ENCODE data around the gene TNFAIP8L3.

TNFAIP8L3 gene

DNA sequence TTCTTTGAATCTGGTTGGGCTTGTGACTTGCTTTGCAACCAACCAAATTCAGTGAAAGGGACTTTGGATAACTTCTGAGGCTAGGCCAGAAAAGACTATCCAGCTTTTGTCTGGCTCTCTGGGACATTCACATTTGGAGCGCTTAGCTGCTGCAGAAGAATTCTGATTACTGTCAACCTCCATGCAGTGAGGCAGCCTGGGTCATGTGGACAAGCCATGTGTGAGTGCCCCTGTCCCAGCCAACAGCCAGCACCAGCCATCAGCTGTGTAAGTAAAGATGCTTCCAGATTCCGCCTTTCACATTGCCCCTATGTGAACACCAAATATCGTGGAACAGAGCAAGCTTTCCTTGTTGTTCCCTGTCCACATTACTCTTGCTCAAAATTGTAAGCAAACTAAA, 12.9 kb upstream of the TNFAIP8L3 start:
- no peak for ATAC-seq
- no peak for TF ChIP-seq TSHZ2 (CRISPR knock-in tag; IDR thresholded peaks at IDR 0.05)
- no peak for TF ChIP-seq GLIS3 (CRISPR knock-in tag; IDR thresholded peaks at IDR 0.05)
- TF ChIP-seq, protein P1, sequence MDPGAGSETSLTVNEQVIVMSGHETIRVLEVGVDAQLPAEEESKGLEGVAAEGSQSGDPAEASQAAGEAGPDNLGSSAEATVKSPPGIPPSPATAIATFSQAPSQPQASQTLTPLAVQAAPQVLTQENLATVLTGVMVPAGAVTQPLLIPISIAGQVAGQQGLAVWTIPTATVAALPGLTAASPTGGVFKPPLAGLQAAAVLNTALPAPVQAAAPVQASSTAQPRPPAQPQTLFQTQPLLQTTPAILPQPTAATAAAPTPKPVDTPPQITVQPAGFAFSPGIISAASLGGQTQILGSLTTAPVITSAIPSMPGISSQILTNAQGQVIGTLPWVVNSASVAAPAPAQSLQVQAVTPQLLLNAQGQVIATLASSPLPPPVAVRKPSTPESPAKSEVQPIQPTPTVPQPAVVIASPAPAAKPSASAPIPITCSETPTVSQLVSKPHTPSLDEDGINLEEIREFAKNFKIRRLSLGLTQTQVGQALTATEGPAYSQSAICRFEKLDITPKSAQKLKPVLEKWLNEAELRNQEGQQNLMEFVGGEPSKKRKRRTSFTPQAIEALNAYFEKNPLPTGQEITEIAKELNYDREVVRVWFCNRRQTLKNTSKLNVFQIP (CRISPR knock-in tag; IDR thresholded peaks at IDR 0.05; ENCODE audit: borderline replicate concordance, low read depth): no peak
- TF ChIP-seq TCF4 (CRISPR knock-in tag; IDR thresholded peaks at IDR 0.05; ENCODE audit: borderline replicate concordance): no peak
- no peak for TF ChIP-seq ZNF70 (CRISPR knock-in tag; IDR thresholded peaks at IDR 0.05)

GRCh38 chr15:51106481-51106880, 11.8 kb upstream of the TNFAIP8L3 start:
- ATAC-seq: no peak
- TF ChIP-seq RARB (CRISPR knock-in tag; IDR thresholded peaks at IDR 0.05) (no peak), TSHZ2 (CRISPR knock-in tag; IDR thresholded peaks at IDR 0.05) (no peak), ARNTL (CRISPR knock-in tag; IDR thresholded peaks at IDR 0.05; ENCODE audit: borderline replicate concordance, low read depth) (no peak), TOX (CRISPR knock-in tag; IDR thresholded peaks at IDR 0.05; ENCODE audit: borderline replicate concordance) (no peak), ZC3H10 (CRISPR knock-in tag; IDR thresholded peaks at IDR 0.05) (no peak), ZNF8 (CRISPR knock-in tag; IDR thresholded peaks at IDR 0.05) (no peak), ZFP3 (CRISPR knock-in tag; IDR thresholded peaks at IDR 0.05) (no peak), OSR1 (CRISPR knock-in tag; IDR thresholded peaks at IDR 0.05) (no peak), ZNF565 (CRISPR knock-in tag; conservative IDR thresholded peaks at IDR 0.05; ENCODE audit: low read depth) (no peak), PPARA (CRISPR knock-in tag; IDR thresholded peaks at IDR 0.05; ENCODE audit: borderline replicate concordance) (no peak), ZNF70 (CRISPR knock-in tag; IDR thresholded peaks at IDR 0.05) (no peak), ISL1 (CRISPR knock-in tag; IDR thresholded peaks at IDR 0.05) (no peak), ZFP30 (CRISPR knock-in tag; IDR thresholded peaks at IDR 0.05) (no peak), SNAI2 (CRISPR knock-in tag; IDR thresholded peaks at IDR 0.05) (no peak)
- TF ChIP-seq, protein P2, sequence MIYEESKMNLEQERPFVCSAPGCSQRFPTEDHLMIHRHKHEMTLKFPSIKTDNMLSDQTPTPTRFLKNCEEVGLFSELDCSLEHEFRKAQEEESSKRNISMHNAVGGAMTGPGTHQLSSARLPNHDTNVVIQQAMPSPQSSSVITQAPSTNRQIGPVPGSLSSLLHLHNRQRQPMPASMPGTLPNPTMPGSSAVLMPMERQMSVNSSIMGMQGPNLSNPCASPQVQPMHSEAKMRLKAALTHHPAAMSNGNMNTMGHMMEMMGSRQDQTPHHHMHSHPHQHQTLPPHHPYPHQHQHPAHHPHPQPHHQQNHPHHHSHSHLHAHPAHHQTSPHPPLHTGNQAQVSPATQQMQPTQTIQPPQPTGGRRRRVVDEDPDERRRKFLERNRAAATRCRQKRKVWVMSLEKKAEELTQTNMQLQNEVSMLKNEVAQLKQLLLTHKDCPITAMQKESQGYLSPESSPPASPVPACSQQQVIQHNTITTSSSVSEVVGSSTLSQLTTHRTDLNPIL (CRISPR knock-in tag; IDR thresholded peaks at IDR 0.05; ENCODE audit: low read depth): no peak
- TF ChIP-seq, protein P3, sequence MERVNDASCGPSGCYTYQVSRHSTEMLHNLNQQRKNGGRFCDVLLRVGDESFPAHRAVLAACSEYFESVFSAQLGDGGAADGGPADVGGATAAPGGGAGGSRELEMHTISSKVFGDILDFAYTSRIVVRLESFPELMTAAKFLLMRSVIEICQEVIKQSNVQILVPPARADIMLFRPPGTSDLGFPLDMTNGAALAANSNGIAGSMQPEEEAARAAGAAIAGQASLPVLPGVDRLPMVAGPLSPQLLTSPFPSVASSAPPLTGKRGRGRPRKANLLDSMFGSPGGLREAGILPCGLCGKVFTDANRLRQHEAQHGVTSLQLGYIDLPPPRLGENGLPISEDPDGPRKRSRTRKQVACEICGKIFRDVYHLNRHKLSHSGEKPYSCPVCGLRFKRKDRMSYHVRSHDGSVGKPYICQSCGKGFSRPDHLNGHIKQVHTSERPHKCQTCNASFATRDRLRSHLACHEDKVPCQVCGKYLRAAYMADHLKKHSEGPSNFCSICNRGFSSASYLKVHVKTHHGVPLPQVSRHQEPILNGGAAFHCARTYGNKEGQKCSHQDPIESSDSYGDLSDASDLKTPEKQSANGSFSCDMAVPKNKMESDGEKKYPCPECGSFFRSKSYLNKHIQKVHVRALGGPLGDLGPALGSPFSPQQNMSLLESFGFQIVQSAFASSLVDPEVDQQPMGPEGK (CRISPR knock-in tag; IDR thresholded peaks at IDR 0.05; ENCODE audit: borderline replicate concordance): no peak

- TF ChIP-seq, protein P3 (CRISPR knock-in tag; IDR thresholded peaks at IDR 0.05; ENCODE audit: borderline replicate concordance): no peak
- ATAC-seq: no peak
Observed at GRCh38 chr15:51105430-51106016, 10.8 kb upstream of the TNFAIP8L3 start.

Measured in SK-N-SH treated with all-trans-retinoic acid at 6 μM for 48 hours (cell line).